GM19239 (cell line): ENCODE data around the gene CSNK2A1.
"Not testable (repeated sequence)": the region's sequence is repeated elsewhere in the genome, so short reads cannot be mapped to it uniquely, and the experiment has no call there.

Source experiments
- DNase-seq: peaks from one replicate; pipeline ENCODE4 v3.0.0; 2011; ENCODE audit warnings: low spot score; ENCODE audit not compliant: insufficient read length
- FAIRE-seq: peaks from 2 replicates; lab custom pipeline; 2011; peaks lifted over from hg19 to GRCh38; lab: Jason Lieb, UNC

CSNK2A1 gene

GRCh38 chr20:503048-503737 lies 40.4 kb downstream of the CSNK2A1 start:
- FAIRE-seq: no peak
- no peak for DNase-seq

DNA sequence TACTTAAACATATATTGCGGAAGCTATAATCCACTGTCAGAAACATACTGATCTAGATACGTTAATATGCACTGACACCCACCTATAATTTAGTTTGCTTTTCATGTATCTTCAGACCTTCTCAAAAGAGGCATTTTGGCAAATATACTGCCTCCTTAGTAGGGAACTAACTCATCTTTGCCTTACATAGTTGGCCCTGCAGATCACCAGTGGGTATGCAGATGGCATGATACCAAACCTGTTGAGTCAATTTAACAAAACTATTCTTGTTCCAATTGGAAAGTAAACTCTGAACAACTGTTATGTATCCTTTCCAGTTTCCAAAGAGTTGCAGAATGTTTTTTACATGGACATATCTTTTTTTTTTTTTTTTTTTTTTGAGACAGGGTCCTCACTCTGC lies 45.6 kb downstream of the CSNK2A1 start:
- no peak for FAIRE-seq
- no peak for DNase-seq

DNA sequence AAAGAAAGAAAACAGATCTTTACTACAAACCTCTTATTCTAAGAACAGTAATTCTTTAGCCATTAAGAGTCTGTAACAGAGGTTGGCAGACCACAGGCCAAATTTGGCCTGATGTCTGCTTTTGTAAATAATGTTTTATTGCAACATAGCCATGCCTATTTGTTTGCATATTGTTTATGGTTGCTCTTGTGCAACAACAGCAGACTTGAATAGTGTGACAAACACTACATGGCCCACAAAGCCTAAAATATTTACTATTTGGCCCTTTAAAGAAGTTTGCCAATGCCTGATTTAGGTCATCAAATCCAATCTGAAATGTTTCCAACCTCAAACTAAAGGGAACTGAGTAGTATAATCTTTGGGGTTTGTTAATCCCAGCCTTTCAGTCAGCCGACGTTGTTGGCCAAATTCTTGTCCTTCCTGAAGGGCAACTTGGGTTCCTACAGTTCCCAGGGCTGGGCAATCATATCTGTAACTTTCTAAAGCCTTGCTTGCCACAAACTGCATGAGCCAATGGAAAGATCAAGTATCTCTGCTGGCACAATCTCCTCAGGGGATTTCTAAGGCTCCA lies 47.4 kb downstream of the CSNK2A1 start:
- DNase-seq: no peak
- FAIRE-seq: no peak

DNA sequence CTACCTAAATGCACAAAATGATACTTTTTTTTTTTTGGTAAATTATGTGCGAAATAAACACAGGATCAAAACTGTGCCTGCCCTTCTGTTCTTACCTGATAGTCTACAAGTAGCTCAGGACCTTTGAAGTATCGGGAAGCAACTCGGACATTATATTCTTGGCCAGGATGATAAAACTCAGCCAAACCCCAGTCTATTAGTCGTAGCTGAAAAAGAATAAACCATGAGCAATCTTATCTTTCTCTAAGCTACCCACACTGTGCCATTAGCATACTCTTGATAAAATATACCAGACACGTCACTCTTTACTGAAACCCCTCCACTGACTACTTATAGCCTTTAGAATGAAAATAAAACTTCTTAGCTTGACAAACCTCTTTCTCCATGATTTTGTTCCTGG lies 51.4 kb downstream of the CSNK2A1 start:
- no peak for FAIRE-seq
- no peak for DNase-seq

DNA sequence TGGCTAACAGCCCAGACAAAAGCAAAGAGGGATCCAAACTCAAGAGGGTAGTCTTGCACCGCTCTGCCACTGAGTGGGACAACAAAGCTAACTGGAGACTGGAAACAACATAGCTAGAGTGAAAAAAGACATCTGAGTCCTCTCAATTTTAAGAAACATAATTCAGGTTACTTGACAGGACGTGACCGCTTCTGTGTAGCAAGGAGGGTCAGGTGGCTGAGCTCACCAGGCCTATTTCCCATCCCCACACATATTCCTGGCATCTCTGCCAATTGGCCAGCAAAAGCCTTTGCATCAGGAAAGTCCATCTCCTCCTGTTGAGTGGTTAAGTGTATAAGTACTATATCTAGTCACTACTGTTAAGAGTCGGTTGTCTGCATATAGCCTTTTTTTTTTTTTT lies 55.9 kb downstream of the CSNK2A1 start:
- FAIRE-seq (no peak), DNase-seq (no peak)

- DNase-seq (no peak), FAIRE-seq (no peak)
Observed at GRCh38 chr20:483815-484644, 59.6 kb downstream of the CSNK2A1 start.

DNA sequence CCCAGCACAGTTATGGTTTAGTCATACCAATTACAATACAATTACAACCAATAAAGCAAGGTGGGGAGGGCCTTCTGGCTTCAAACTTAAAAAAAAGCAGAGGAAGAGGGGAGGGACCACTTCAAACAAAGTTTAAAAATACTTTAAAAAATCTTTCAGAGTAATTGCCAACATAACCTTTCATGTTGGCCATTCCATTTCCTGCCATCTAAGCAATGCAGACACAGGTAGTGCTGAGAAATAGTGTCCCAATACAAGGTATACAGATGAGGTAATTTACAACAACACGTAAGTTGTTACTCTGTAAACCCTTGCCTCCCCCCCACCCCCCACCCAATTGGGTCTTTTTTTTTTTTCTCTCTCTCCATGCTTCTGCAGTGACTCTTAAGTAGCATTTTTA lies 62.4 kb downstream of the CSNK2A1 start:
- no peak for DNase-seq
- no peak for FAIRE-seq

DNA sequence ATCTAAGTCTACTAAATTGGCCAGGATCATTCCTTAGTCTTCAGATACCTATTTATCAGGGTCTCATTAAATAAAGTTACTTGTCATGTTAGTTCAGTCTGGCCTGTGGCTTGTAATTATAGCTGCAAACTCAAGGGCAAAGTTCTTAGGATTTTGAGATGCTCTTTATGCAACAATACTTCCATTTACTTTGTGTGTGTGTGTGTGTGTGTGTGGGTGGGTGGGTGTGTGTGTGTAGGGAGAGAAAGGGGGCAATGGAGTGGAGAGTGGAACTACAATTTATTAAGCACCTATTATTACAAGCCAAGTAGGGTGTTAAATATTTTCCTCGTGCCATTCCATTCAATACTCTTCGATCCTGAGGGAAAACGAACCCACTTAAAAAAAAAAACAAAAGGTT lies 63.5 kb downstream of the CSNK2A1 start:
- DNase-seq (no peak), FAIRE-seq (no peak)

GRCh38 chr20:479487-479886 lies 64.1 kb downstream of the CSNK2A1 start:
- FAIRE-seq (no peak), DNase-seq (no peak)

DNA sequence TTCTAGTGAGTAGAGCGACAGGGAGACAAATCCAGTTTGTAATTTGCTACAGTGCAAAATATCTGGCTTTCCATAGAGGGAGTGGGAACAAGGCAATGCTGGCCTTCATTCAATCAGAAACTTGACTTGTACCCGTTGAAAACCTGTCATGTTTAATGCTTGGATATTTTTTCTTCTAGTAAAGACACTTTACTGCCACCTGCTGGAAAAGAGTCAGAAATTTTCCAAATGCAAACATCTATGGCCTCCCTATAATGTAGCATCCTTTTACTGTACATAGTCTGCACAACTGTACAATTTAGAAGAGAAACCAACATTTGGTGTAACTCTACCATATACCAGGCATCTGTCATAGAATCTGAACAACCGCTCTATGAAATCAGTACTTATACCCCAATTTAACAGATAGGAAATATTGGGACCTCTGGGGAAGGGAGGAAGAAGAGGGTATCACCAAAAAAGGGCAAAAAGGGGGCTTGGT lies 64.6 kb downstream of the CSNK2A1 start:
- DNase-seq (peak; percentile 34), FAIRE-seq (peak; percentile 88)

GRCh38 chr20:478010-478948 lies 65.3 kb downstream of the CSNK2A1 start:
- no peak for FAIRE-seq
- DNase-seq: no peak

DNA sequence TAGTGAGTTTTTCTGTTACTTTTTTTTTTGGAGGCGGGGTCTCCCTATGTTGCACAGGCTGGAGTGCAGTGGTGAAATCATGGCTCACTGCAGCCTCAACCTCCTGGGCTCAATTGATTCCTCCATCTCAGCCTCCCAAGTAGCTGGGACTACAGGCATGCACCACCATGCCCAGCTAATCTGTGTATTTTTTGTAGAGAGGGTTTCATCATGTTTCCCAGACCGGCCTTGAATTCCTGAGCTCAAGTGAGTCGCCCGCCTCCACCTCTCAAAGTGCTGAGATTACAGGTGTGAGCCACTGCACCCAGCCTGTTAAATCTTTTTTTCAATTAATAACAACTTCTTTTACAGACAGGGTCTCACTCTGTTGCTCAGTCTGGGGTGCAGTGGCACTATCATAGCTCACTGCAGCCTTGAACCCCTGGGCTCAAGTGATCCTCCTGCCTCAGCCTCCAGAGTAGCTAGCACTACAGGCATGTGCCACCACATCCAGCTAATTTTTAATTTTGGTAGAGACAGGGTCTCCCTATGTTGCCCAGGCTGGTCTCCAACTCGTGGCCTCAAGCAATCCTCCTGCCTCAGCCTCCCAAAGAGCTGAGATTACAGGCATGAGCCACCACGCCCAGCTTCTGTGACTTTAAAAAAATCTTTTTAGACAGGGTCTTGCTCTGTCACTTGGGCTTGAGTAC lies 66.9 kb downstream of the CSNK2A1 start:
- DNase-seq, FAIRE-seq: not testable (repeated sequence)

DNA sequence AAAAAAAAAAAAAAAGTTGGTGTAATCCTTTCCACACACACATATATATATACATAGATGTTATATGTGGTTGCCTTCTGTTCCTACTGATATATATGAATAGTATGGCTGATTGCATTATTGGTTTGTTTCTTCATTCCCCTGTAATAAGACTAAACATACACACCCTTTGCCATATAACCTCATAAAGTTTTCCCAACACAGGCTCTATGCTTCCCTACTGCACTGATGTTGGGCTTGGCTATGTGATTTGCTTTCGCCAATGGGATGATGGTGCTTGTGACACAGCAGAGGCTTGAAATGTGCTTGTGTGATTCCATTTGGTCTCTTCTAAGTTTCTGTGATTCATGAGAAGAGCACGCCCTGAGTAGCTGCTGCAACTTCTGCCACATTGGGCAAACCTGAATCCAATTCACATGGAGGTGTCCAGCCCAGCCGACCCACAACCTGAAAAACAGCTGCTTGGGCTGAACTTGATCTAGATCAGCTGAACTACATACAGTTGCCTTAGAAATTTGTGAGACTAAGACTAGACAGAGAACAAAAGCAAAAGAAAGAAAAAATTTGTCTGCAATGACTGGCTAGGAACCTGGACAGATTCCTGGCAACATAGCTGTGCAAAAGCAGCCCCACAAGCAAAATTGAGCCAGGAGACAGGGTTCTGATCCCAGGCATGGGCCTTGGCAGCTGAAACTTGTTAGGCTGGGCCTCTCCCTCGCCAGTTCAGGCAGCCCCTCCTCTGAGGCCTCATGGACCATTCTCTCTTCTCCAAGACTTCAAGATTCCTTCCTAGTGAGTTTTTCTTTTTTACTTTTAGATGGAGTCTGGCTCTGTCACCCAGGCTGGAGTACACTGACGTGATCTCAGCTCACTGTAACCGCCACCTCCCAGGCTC lies 67.9 kb downstream of the CSNK2A1 start:
- FAIRE-seq: no peak

GRCh38 chr20:474581-474980 lies 69.0 kb downstream of the CSNK2A1 start:
- no peak for FAIRE-seq
- DNase-seq: no peak

More for the DNA sequence above, 67.9 kb downstream of the CSNK2A1 start:
- DNase-seq: no peak

DNA sequence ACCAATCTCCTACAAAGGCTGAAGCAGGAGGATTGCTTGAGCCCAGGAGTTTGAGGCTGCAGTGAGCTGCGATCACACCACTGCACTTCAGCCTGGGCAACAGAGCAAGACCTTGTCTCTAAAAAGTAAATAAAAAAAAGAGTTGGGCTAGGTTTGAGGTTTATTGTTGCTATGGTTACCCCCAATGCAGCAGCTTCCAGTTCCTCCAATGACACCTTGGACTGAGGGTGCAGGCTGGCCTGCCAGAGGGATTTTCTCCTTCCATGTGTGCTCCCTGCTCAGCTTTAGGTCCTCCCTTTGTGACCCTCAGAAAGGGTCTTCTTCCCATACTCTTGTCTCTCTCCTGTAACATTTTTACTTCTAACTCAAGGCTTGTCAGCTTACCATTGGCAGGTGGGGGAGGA lies 70.7 kb downstream of the CSNK2A1 start:
- FAIRE-seq: no peak
- DNase-seq: no peak

- no peak for DNase-seq
- FAIRE-seq: no peak
Observed at GRCh38 chr20:472137-472846, 71.3 kb downstream of the CSNK2A1 start.

DNA sequence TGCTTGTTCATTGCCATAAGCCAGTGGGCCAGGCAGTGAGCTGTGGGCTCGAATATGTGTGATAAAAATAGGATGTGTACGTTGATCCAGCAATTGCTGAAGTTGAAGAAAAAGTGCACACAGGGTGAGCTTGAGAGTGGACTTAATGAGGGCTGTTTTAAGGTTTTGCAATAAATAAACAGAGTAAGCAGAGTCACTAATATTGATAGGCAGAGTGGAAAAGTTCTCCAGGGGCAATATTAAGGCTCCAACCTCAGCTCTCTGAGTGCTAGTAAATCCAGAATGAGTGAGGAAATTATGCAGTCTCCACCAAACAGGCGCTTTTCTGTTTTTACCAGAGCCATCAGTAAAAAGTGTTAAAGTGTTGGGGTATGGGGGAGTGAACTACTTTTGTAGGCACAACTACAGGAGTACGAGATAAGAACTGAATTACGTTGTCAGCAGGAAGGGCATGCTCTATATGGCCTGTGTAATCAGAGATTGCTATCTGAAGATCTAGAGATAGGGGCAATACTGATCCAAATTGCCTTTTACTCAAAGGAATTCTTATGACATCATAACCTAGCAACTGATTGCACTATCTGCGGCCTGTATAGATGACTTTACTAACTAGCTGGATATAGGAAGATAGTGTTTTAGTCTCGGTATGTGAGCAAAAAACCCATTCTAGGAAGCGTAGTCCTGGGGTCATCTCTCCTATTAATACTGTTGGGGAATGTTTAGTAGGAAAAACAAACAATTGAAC lies 73.7 kb downstream of the CSNK2A1 start:
- FAIRE-seq: no peak

More for the DNA sequence above, 73.7 kb downstream of the CSNK2A1 start:
- DNase-seq: no peak
